Ishikawa (cell line): ENCODE data around the gene ADIG.

ENCODE experiments used
- CEBPB ChIP-seq: IDR thresholded peaks from 2 replicates; pipeline ENCODE4 v1.6.1; 2012
- REST ChIP-seq: IDR thresholded peaks from 2 replicates; pipeline ENCODE4 v1.6.1; 2012; ENCODE audit warnings: low read depth, mild to moderate bottlenecking
- YY1 ChIP-seq: IDR thresholded peaks from 2 replicates; pipeline ENCODE4 v1.6.1; 2012; ENCODE audit warnings: low read depth
- TF ChIP-seq, protein P1 (sequence below): IDR thresholded peaks from 2 replicates; pipeline ENCODE4 v1.6.1; 2012

DNA sequence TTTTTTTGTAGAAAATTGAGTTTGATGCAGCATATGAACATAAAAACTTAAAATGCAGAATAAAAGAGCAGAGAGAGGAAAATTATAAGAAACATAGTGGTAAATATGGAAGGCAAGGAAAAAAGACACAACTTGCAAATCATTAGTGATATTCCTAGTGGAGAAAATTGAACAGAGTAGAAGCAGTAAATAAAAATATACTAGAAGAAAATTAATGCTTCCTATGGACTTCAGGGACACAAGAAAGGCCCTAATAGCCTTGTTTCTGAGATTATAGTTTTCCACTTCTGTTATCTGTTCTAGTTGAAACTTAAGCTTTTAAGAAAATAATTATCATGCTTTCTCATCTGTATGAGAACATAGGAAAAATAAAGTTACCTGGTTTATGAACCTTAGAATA is 25.6 kb upstream of the ADIG start:
- TF ChIP-seq YY1 (no peak), REST (no peak), CEBPB (no peak)
- TF ChIP-seq, protein P1, sequence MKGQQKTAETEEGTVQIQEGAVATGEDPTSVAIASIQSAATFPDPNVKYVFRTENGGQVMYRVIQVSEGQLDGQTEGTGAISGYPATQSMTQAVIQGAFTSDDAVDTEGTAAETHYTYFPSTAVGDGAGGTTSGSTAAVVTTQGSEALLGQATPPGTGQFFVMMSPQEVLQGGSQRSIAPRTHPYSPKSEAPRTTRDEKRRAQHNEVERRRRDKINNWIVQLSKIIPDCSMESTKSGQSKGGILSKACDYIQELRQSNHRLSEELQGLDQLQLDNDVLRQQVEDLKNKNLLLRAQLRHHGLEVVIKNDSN = no peak
